K562 (cell line): ENCODE data around the gene RHEBL1. TPM values are rescaled to one million over a fixed set of nuclear protein-coding genes. Genes with fewer than 3 reads are reported as not detected.

Source experiments
- DMBX1 ChIP-seq: fragments of 250-450 bp; sonication (Bioruptor Pico); IDR thresholded peaks from 2 replicates; pipeline ENCODE4 v1.8.0; 2022; ENCODE audit warnings: inconsistent platforms, mild to moderate bottlenecking, moderate library complexity, borderline replicate concordance
- GATAD2A ChIP-seq: fragments of 450-650 bp; IDR thresholded peaks from 2 replicates; pipeline ENCODE4 v1.6.1; 2017
- JUND ChIP-seq, 2 experiments: IDR thresholded peaks; 2 replicates in 1 of 2; 3 replicates in 1 of 2; pipeline ENCODE4 v1.6.1; 2011; ENCODE audit warnings: borderline replicate concordance in 2 of 2, low read depth in 2 of 2, low read length in 2 of 2, improper control_type of control experiment in 1 of 2, missing biosample characterization in 1 of 2, missing genetic modification characterization in 1 of 2, missing genetic modification reagents in 1 of 2
- MED1 ChIP-seq: sonication (generic); formaldehyde crosslinking; IDR thresholded peaks from 2 replicates; pipeline ENCODE4 v1.8.1; 2023; ENCODE audit warnings: missing genetic modification reagents, borderline replicate concordance
- MEF2A ChIP-seq: IDR thresholded peaks from 2 replicates; pipeline ENCODE4 v1.6.1; 2011; ENCODE audit warnings: low read depth, mild to moderate bottlenecking, low read length, moderate library complexity; ENCODE audit not compliant: control insufficient read depth
- NEUROD1 ChIP-seq: fragments of 150-350 bp; IDR thresholded peaks from 2 replicates; pipeline ENCODE4 v1.6.1; 2014; ENCODE audit warnings: borderline replicate concordance, low read length, low read depth; ENCODE audit not compliant: partially characterized antibody
- PPARD ChIP-seq: fragments of 250-450 bp; sonication (Bioruptor Pico); IDR thresholded peaks from 2 replicates; pipeline ENCODE4 v1.8.0; 2022; ENCODE audit warnings: inconsistent platforms, mild to moderate bottlenecking, moderate library complexity
- RBM15 ChIP-seq: fragments of 200-400 bp; formaldehyde crosslinking; IDR thresholded peaks from 2 replicates; pipeline ENCODE4 v1.6.1; 2018; ENCODE audit warnings: mild to moderate bottlenecking, low read length, moderate library complexity; ENCODE audit not compliant: insufficient read depth
- polyA plus RNA-seq, 8 experiments: library from polyadenylated mRNA; depleted of rRNA in 4 of 8; stranded (reverse) in 5 of 8; unstranded in 3 of 8; fragments of >200 nt; fragmentation: Nextera tagmentation in 2 of 8; fragmentation: Illumina TruSeq in 1 of 8; extraction: Ambion mirVana in 2 of 8; extraction: Trizol in 1 of 8; gene quantifications; 2 replicates each; pipeline versions ENCODE4 v1.2.1 to v1.2.3, GENCODE V29; 2011 to 2014; ENCODE audit warnings: inconsistent platforms in 1 of 8, missing spikeins in 1 of 8
- total RNA-seq, 7 experiments: library from RNA; depleted of rRNA in 6 of 7; stranded (reverse); fragments of >200 nt in 6 of 7; fragmentation: Illumina TruSeq in 2 of 7; extraction: Trizol in 2 of 7; gene quantifications; 2 replicates each; pipeline versions ENCODE4 v1.2.1 to v1.2.3, GENCODE V29; 2011 to 2021; ENCODE audit warnings: low replicate concordance in 1 of 7
- TF ChIP-seq, protein P1 (sequence below), 2 experiments: fragments of 450-650 bp; formaldehyde crosslinking in 1 of 2; IDR thresholded peaks; 2 replicates each; pipeline versions ENCODE4 v1.4.0 to v1.6.1; 2014 to 2020; ENCODE audit warnings: mild to moderate bottlenecking in 2 of 2, borderline replicate concordance in 1 of 2, low read depth in 1 of 2
- TF ChIP-seq, protein P2 (sequence below): fragments of 450-650 bp; IDR thresholded peaks from 2 replicates; pipeline ENCODE4 v1.7.0; 2016; ENCODE audit warnings: borderline replicate concordance
- TF ChIP-seq, protein P3 (sequence below), 2 experiments: fragments of 450-650 bp in 1 of 2; sonication (generic) in 1 of 2; formaldehyde crosslinking; conservative IDR thresholded peaks; 2 replicates each; pipeline versions ENCODE4 v1.4.0 to v1.8.1; 2020 to 2022; ENCODE audit warnings: mild to moderate bottlenecking in 1 of 2, missing genetic modification reagents in 1 of 2
- TF ChIP-seq, protein P4 (sequence below): fragments of 450-650 bp; IDR thresholded peaks from 2 replicates; pipeline ENCODE4 v1.6.1; 2016; ENCODE audit warnings: low read depth, mild to moderate bottlenecking, moderate library complexity

RHEBL1 gene
- total and polyA plus RNA-seq, 9 of the 15 experiments (the other 6 are each of a cell fraction or from before 2014, with no cell fraction given) = 4.3 to 36.1 (median 8.2) TPM

DNA sequence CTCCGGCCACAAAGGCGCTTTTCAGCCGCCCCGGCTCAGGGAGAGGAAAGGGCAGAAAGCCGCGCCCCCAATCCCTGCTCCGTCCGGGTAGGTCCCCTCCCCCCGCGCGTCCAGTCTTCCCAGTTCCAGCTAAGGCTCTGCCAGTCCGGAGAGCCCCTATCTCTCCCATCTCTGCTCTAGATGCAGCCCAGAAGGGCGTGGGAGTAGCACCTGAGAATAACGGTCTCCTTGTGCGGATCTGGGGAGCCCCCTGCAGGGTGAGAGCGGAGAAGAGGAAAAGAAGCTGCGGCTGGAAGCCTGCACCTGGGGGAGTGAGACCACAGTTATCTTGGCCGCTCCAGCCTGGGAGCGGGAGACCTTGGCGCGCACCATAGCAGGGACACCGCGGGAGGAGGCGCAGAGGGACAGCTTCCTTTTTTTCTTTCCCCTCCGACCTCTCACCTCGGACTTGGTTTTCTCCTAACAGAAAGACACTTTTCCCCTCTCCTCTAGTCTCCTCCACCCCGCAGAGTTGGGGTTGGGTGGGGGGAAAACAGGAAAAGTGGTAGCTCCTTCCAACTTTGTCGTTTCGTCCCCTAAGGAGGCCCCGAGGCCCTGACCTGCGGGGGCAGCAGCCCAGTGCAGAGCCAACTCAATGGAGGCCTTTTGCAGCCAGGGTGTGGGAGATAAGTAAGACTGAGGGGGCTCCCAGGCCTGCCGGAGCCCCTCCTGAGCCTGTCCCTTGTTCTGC lies 22.5 kb upstream of the RHEBL1 start (continued):
- TF ChIP-seq, protein P1, sequence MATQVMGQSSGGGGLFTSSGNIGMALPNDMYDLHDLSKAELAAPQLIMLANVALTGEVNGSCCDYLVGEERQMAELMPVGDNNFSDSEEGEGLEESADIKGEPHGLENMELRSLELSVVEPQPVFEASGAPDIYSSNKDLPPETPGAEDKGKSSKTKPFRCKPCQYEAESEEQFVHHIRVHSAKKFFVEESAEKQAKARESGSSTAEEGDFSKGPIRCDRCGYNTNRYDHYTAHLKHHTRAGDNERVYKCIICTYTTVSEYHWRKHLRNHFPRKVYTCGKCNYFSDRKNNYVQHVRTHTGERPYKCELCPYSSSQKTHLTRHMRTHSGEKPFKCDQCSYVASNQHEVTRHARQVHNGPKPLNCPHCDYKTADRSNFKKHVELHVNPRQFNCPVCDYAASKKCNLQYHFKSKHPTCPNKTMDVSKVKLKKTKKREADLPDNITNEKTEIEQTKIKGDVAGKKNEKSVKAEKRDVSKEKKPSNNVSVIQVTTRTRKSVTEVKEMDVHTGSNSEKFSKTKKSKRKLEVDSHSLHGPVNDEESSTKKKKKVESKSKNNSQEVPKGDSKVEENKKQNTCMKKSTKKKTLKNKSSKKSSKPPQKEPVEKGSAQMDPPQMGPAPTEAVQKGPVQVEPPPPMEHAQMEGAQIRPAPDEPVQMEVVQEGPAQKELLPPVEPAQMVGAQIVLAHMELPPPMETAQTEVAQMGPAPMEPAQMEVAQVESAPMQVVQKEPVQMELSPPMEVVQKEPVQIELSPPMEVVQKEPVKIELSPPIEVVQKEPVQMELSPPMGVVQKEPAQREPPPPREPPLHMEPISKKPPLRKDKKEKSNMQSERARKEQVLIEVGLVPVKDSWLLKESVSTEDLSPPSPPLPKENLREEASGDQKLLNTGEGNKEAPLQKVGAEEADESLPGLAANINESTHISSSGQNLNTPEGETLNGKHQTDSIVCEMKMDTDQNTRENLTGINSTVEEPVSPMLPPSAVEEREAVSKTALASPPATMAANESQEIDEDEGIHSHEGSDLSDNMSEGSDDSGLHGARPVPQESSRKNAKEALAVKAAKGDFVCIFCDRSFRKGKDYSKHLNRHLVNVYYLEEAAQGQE (IDR thresholded peaks at IDR 0.05; ENCODE audit: borderline replicate concordance) = peak; percentile 85
- TF ChIP-seq, protein P1 (CRISPR knock-in tag; IDR thresholded peaks at IDR 0.05; ENCODE audit: low read depth) = no peak; the same call in 1 of the 2 replicates
- TF ChIP-seq, protein P2, sequence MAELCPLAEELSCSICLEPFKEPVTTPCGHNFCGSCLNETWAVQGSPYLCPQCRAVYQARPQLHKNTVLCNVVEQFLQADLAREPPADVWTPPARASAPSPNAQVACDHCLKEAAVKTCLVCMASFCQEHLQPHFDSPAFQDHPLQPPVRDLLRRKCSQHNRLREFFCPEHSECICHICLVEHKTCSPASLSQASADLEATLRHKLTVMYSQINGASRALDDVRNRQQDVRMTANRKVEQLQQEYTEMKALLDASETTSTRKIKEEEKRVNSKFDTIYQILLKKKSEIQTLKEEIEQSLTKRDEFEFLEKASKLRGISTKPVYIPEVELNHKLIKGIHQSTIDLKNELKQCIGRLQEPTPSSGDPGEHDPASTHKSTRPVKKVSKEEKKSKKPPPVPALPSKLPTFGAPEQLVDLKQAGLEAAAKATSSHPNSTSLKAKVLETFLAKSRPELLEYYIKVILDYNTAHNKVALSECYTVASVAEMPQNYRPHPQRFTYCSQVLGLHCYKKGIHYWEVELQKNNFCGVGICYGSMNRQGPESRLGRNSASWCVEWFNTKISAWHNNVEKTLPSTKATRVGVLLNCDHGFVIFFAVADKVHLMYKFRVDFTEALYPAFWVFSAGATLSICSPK = no peak
- TF ChIP-seq MEF2A (0 out of 2 replicates have a peak, but pooled peaks have one; percentile 41), GATAD2A (peak; percentile 96), DMBX1 (CRISPR knock-in tag) (0 out of 2 replicates have a peak, but pooled peaks have one; percentile 58), MED1 (no peak), NEUROD1 (peak; percentile 87), PPARD (CRISPR knock-in tag) (no peak), JUND (IDR thresholded peaks at IDR 0.05; ENCODE audit: borderline replicate concordance, low read depth, low read length) (peak; percentile 80), JUND (tag; IDR thresholded peaks at IDR 0.05; ENCODE audit: borderline replicate concordance, low read depth, low read length) (peak; percentile 71; the same call in 1 of the 3 replicates), RBM15 (no peak)
- TF ChIP-seq, protein P3, sequence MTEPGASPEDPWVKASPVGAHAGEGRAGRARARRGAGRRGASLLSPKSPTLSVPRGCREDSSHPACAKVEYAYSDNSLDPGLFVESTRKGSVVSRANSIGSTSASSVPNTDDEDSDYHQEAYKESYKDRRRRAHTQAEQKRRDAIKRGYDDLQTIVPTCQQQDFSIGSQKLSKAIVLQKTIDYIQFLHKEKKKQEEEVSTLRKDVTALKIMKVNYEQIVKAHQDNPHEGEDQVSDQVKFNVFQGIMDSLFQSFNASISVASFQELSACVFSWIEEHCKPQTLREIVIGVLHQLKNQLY (CRISPR knock-in tag; conservative IDR thresholded peaks at IDR 0.05) = no peak
- TF ChIP-seq, protein P4, sequence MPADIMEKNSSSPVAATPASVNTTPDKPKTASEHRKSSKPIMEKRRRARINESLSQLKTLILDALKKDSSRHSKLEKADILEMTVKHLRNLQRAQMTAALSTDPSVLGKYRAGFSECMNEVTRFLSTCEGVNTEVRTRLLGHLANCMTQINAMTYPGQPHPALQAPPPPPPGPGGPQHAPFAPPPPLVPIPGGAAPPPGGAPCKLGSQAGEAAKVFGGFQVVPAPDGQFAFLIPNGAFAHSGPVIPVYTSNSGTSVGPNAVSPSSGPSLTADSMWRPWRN = peak; percentile 76
